ENCODE measurements around the gene ETV5. TPM values are rescaled to one million over a fixed set of nuclear protein-coding genes. Genes with fewer than 3 reads are reported as not detected.

ETV5 gene
- total and polyA plus RNA-seq, 9 of the 15 experiments (the other 6 are each of a cell fraction or from before 2014, with no cell fraction given), result 9.2 to 25.9 (median 15.9) TPM

DNA sequence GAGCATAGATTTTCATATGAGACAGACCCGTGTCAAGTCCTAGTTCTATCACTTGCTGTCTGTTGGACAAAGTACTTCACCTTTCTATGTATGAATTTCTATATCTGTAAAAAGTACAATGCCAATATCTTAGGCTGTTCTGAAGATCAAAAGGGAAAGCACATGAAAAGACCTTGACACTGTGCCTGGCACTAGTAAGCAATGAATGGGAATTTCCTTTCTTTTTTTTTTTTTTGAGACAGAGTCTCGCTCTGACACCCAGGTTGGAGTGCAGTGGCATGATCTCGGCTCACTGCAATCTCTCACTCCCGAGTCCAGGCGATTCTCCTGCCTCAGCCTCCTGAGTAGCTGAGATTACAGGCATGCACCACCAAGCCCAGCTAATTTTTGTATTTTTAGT lies 35.4 kb upstream of the ETV5 start:
- Histone ChIP-seq H3K36me3 (ENCODE audit: control insufficient read depth, insufficient read depth, low read length) (no peaks in the 10 kb centered on the region), H3K27ac (ENCODE audit: extremely low read depth, low read depth, low read length) (no peak overlapping the region), H3K4me2 (ENCODE audit: insufficient read depth, low read length) (no peak overlapping the region), H2AFZ (ENCODE audit: low read depth, low read length) (no peak overlapping the region), H3K9me3 (replicated peaks; ENCODE audit: control insufficient read depth, insufficient read depth, low read depth, low read length) (no peaks in the 10 kb centered on the region), H4K20me1 (replicated peaks; ENCODE audit: control insufficient read depth, insufficient read depth, low read length) (no peaks in the 10 kb centered on the region), H3K9me1 (ENCODE audit: control insufficient read depth, insufficient read depth, low read length) (no peaks in the 10 kb centered on the region), H3K27me3 (ENCODE audit: control insufficient read depth in 2 of 2, insufficient read depth in 2 of 2, low read length in 2 of 2) (peaks cover 12 to 34% of the 10 kb centered on the region in 2 experiments; a peak in 4 of 5 replicates), H3K9ac (ENCODE audit: insufficient read depth in 1 of 2, low read depth in 2 of 2, low read length in 2 of 2) (no peak overlapping the region), H3K4me3 (no peak overlapping the region), H3K79me2 (ENCODE audit: control insufficient read depth, insufficient read depth, low read length) (no peaks in the 10 kb centered on the region), H3K4me1 (replicated peaks in 1 of 2; ENCODE audit: control insufficient read depth in 2 of 2, insufficient read depth in 2 of 2, low read length in 2 of 2) (no peaks in the 10 kb centered on the region)
- in situ Hi-C loops (cut with MboI) (no loop called here), intact Hi-C loops (cut with micrococcal nuclease) (no loop called here)
- 1% methylated on average over 5 of the region's 5 CpGs for WGBS (ENCODE audit: insufficient coverage, low coverage, missing lambda C conversion rate)
- no TSS peak for BruUV-seq (replicated peaks)
- POLR2A ChIA-PET, result no interaction called here
- FAIRE-seq, result no peak
- DNase-seq (ENCODE audit: extremely low read depth in 1 of 4, low spot score in 3 of 4), result no peak
- ATAC-seq, result no peak
- CTCF ChIA-PET (ENCODE audit: low intra/inter-chr PET ratio), result no interaction called here
- TF ChIP-seq, protein P1, sequence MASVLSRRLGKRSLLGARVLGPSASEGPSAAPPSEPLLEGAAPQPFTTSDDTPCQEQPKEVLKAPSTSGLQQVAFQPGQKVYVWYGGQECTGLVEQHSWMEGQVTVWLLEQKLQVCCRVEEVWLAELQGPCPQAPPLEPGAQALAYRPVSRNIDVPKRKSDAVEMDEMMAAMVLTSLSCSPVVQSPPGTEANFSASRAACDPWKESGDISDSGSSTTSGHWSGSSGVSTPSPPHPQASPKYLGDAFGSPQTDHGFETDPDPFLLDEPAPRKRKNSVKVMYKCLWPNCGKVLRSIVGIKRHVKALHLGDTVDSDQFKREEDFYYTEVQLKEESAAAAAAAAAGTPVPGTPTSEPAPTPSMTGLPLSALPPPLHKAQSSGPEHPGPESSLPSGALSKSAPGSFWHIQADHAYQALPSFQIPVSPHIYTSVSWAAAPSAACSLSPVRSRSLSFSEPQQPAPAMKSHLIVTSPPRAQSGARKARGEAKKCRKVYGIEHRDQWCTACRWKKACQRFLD (CRISPR knock-in tag; IDR thresholded peaks at IDR 0.05), result no peak
- TF ChIP-seq, protein P2, sequence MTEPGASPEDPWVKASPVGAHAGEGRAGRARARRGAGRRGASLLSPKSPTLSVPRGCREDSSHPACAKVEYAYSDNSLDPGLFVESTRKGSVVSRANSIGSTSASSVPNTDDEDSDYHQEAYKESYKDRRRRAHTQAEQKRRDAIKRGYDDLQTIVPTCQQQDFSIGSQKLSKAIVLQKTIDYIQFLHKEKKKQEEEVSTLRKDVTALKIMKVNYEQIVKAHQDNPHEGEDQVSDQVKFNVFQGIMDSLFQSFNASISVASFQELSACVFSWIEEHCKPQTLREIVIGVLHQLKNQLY (CRISPR knock-in tag; conservative IDR thresholded peaks at IDR 0.05), result no peak
- TF ChIP-seq ARID2 (IDR thresholded peaks at IDR 0.05), result no peak
- TF ChIP-seq, protein P3, sequence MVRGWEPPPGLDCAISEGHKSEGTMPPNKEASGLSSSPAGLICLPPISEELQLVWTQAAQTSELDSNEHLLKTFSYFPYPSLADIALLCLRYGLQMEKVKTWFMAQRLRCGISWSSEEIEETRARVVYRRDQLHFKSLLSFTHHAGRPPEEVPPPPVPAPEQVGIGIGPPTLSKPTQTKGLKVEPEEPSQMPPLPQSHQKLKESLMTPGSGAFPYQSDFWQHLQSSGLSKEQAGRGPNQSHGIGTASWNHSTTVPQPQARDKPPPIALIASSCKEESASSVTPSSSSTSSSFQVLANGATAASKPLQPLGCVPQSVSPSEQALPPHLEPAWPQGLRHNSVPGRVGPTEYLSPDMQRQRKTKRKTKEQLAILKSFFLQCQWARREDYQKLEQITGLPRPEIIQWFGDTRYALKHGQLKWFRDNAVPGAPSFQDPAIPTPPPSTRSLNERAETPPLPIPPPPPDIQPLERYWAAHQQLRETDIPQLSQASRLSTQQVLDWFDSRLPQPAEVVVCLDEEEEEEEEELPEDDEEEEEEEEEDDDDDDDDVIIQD (CRISPR knock-in tag; IDR thresholded peaks at IDR 0.05), result no peak
- TF ChIP-seq POLR2AphosphoS2 (IDR thresholded peaks at IDR 0.05; ENCODE audit: low read length), result no peak
- TF ChIP-seq, protein P4, sequence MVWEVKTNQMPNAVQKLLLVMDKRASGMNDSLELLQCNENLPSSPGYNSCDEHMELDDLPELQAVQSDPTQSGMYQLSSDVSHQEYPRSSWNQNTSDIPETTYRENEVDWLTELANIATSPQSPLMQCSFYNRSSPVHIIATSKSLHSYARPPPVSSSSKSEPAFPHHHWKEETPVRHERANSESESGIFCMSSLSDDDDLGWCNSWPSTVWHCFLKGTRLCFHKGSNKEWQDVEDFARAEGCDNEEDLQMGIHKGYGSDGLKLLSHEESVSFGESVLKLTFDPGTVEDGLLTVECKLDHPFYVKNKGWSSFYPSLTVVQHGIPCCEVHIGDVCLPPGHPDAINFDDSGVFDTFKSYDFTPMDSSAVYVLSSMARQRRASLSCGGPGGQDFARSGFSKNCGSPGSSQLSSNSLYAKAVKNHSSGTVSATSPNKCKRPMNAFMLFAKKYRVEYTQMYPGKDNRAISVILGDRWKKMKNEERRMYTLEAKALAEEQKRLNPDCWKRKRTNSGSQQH (CRISPR knock-in tag; IDR thresholded peaks at IDR 0.05), result no peak
- TF ChIP-seq POLR3A (IDR thresholded peaks at IDR 0.05; ENCODE audit: borderline replicate concordance, extremely low read depth, insufficient read depth, insufficient read length), result no peak

All from K562 (cell line).